Panc1 (cell line): ENCODE measurements around the gene CKAP5. TPM values are rescaled to one million over a fixed set of nuclear protein-coding genes. Genes with fewer than 3 reads are reported as not detected.

Source experiments
- ATAC-seq: fragments of 200-7000 bp; cut with Tn5 transposase; 2 replicates; pipeline ENCODE4 v1.9.1; 2020; ENCODE audit warnings: mild to moderate bottlenecking, moderate library complexity
- BruUV-seq: library from RNA; stranded (reverse); fragments of 400-500 nt; replicated peaks from 2 replicates; lab custom pipeline; 2021; lab: Mats Ljungman, UMichigan
- CTCF ChIA-PET: fragments of 300-600 bp; sonication (Branson Sonifier 250); formaldehyde crosslinking; loops from one replicate; lab custom pipeline; 2022; ENCODE audit warnings: antibody characterized with exemption; lab: Charles Lee
- POLR2A ChIA-PET: fragments of 300-600 bp; sonication (Branson Sonifier 250); formaldehyde crosslinking; loops from one replicate; lab custom pipeline; 2022; ENCODE audit warnings: antibody characterized with exemption; lab: Charles Lee
- DNase-seq: peaks from one replicate; pipeline ENCODE4 v3.0.0-alpha.2; 2010; ENCODE audit warnings: low read depth, low spot score
- H3K27ac ChIP-seq: 2 replicates; pipeline ENCODE4 v1.5.1; 2011; ENCODE audit warnings: mild to moderate bottlenecking, low read length, inconsistent platforms
- H3K27me3 ChIP-seq: fragments of 200-500 bp; sonication (Bioruptor generic); 2 replicates; pipeline ENCODE4 v1.6.0; 2014; ENCODE audit warnings: low read length, inconsistent platforms; ENCODE audit not compliant: control insufficient read depth, insufficient read depth
- H3K36me3 ChIP-seq: fragments of 200-500 bp; sonication (Bioruptor generic); 2 replicates; pipeline ENCODE4 v1.5.1; 2014; ENCODE audit warnings: inconsistent platforms, mild to moderate bottlenecking, low read length, moderate library complexity; ENCODE audit not compliant: control insufficient read depth, insufficient read depth
- H3K4me1 ChIP-seq: 2 replicates; pipeline ENCODE4 v1.5.1; 2011; ENCODE audit warnings: inconsistent platforms, mild to moderate bottlenecking, low read length, moderate library complexity; ENCODE audit not compliant: control insufficient read depth, insufficient read depth
- H3K4me3 ChIP-seq, 2 experiments: 2 replicates each; pipeline ENCODE4 v1.5.1; 2011 to 2012; ENCODE audit warnings: low read depth in 2 of 2, low read length in 2 of 2, mild to moderate bottlenecking in 2 of 2, inconsistent platforms in 1 of 2, moderate library complexity in 1 of 2
- H3K9me3 ChIP-seq: fragments of 200-500 bp; sonication (Bioruptor generic); 2 replicates; pipeline ENCODE4 v1.5.1; 2014; ENCODE audit warnings: low read depth, mild to moderate bottlenecking, inconsistent platforms, low read length, moderate library complexity; ENCODE audit not compliant: control insufficient read depth, insufficient read depth
- CTCF ChIP-seq: fragments of 450-650 bp; IDR thresholded peaks from 2 replicates; pipeline ENCODE4 v1.5.1; 2017; ENCODE audit warnings: mild to moderate bottlenecking
- POLR2AphosphoS5 ChIP-seq: IDR thresholded peaks from 2 replicates; pipeline ENCODE4 v1.6.1; 2012; ENCODE audit warnings: mild to moderate bottlenecking, low read depth, low read length, moderate library complexity
- REST ChIP-seq, 2 experiments: IDR thresholded peaks; 2 replicates each; pipeline ENCODE4 v1.6.1; 2011 to 2012; ENCODE audit warnings: low read depth in 2 of 2, control low read depth in 1 of 2, low read length in 1 of 2, mild to moderate bottlenecking in 1 of 2, moderate library complexity in 1 of 2; ENCODE audit not compliant: insufficient read depth in 1 of 2
- SIN3A ChIP-seq: IDR thresholded peaks from 2 replicates; pipeline ENCODE4 v1.6.1; 2012; ENCODE audit warnings: low read depth, mild to moderate bottlenecking, low read length, moderate library complexity, borderline replicate concordance; ENCODE audit not compliant: insufficient read depth
- TCF7L2 ChIP-seq: IDR thresholded peaks from 2 replicates; pipeline ENCODE4 v1.6.1; 2011; ENCODE audit warnings: mild to moderate bottlenecking, low read depth, low read length, inconsistent platforms
- in situ Hi-C: cut with HindIII; loops from 2 replicates; pipeline ENCODE4 v1.10.0; 2016; ENCODE audit warnings: low sequenced_read_pairs, low pct_unique_long_range_greater_than_20kb
- intact Hi-C: fragments of 100-400 bp; cut with micrococcal nuclease; formaldehyde crosslinking; loops from one replicate; pipeline ENCODE4 v1.10.0; 2022; ENCODE audit not compliant: unreplicated experiment
- total RNA-seq: library from RNA; stranded (reverse); gene quantifications from one replicate; pipeline ENCODE4 v1.2.1, GENCODE V29; 2021; ENCODE audit not compliant: unreplicated experiment

The CKAP5 gene
- total RNA-seq, 1 experiment from 2014 or later: 191 TPM

GRCh38 chr11:46736146-46736545, 109.9 kb downstream of the CKAP5 start:
- in situ Hi-C loops: no loop called here
- ChIA-PET CTCF (interaction anchor here (0.6 kb wide), 1 partner anchor 245 kb away, joined by 4 read pairs; no protein-coding TSS in a partner anchor), POLR2A (no interaction called here)
- no peaks in the 10 kb centered on the region for H3K27me3 ChIP-seq
- BruUV-seq: no TSS peak
- DNase-seq (no peak), ATAC-seq (no peak)
- TF ChIP-seq TCF7L2: no peak
- TF ChIP-seq REST (IDR thresholded peaks at IDR 0.05; ENCODE audit: insufficient read depth in 1 of 2, low read depth in 2 of 2, low read length in 1 of 2): no peak
- TF ChIP-seq POLR2AphosphoS5: no peak
- TF ChIP-seq SIN3A: no peak
- H3K9me3 ChIP-seq: no peaks in the 10 kb centered on the region
- no peaks in the 10 kb centered on the region for H3K36me3 ChIP-seq
- no peak overlapping the region for H3K27ac ChIP-seq
- H3K4me3 ChIP-seq: no peak overlapping the region
- no peaks in the 10 kb centered on the region for H3K4me1 ChIP-seq
- intact Hi-C loops: no loop called here

GRCh38 chr11:46733234-46733633, 112.8 kb downstream of the CKAP5 start:
- no TSS peak for BruUV-seq
- CTCF ChIA-PET: no interaction called here
- H3K4me1 ChIP-seq: no peaks in the 10 kb centered on the region
- no peak overlapping the region for H3K27ac ChIP-seq
- intact Hi-C loops: no loop called here
- no peak overlapping the region for H3K4me3 ChIP-seq
- ATAC-seq: no peak
- TF ChIP-seq SIN3A (no peak), CTCF (no peak), TCF7L2 (no peak), POLR2AphosphoS5 (no peak), REST (IDR thresholded peaks at IDR 0.05; ENCODE audit: insufficient read depth in 1 of 2, low read depth in 2 of 2, low read length in 1 of 2) (no peak)
- no peaks in the 10 kb centered on the region for H3K27me3 ChIP-seq
- in situ Hi-C loops: no loop called here
- POLR2A ChIA-PET: interaction anchor here (0.6 kb wide), 1 partner anchor 17 kb away, joined by 5 read pairs; no protein-coding TSS in a partner anchor
- no peaks in the 10 kb centered on the region for H3K9me3 ChIP-seq
- no peak for DNase-seq
- H3K36me3 ChIP-seq: no peaks in the 10 kb centered on the region
